Measurements from ENCODE around the gene LIMS2.

Gene LIMS2

GRCh38 chr2:127591221-127591923, 84.0 kb downstream of the LIMS2 start:
- no peaks in the 10 kb centered on the region for H3K27me3 ChIP-seq (ENCODE audit: low read length)
- no peaks in the 10 kb centered on the region for H4K20me1 ChIP-seq (ENCODE audit: low read depth, low read length)
- H3K9ac ChIP-seq (ENCODE audit: low read length): no peak overlapping the region
- no peaks in the 10 kb centered on the region for H3K36me3 ChIP-seq (ENCODE audit: low read length)
- H3K4me3 ChIP-seq (ENCODE audit: insufficient read depth, low read length, poor library complexity, severe bottlenecking): no peak overlapping the region
- H3K27ac ChIP-seq (ENCODE audit: low read depth, low read length): no peak overlapping the region
- no peaks in the 10 kb centered on the region for H3K9me2 ChIP-seq (replicated peaks; ENCODE audit: insufficient read depth, low read length)
- no peaks in the 10 kb centered on the region for H3K9me3 ChIP-seq (ENCODE audit: insufficient read depth, low read length)
- no peaks in the 10 kb centered on the region for H3F3A ChIP-seq (ENCODE audit: insufficient read depth)
- H2AFZ ChIP-seq (ENCODE audit: low read depth, low read length, severe bottlenecking): no peak overlapping the region
- TF ChIP-seq EZH2phosphoT487 (conservative IDR thresholded peaks at IDR 0.05; ENCODE audit: low read length) (no peak), CTCF (IDR thresholded peaks at IDR 0.05; ENCODE audit: insufficient read depth, low read length, poor library complexity, severe bottlenecking) (peak; percentile 79)
- no peaks in the 10 kb centered on the region for H3K79me2 ChIP-seq (ENCODE audit: insufficient read depth, low read length)
- H3K4me2 ChIP-seq (ENCODE audit: low read depth, low read length, poor library complexity, severe bottlenecking): no peak overlapping the region

- TF ChIP-seq CTCF (IDR thresholded peaks at IDR 0.05; ENCODE audit: insufficient read depth, low read length, poor library complexity, severe bottlenecking) (no peak), EZH2phosphoT487 (conservative IDR thresholded peaks at IDR 0.05; ENCODE audit: low read length) (no peak)
- no peak overlapping the region for H3K27ac ChIP-seq (ENCODE audit: low read depth, low read length)
- H3F3A ChIP-seq (ENCODE audit: insufficient read depth): no peaks in the 10 kb centered on the region
- no peak overlapping the region for H3K4me2 ChIP-seq (ENCODE audit: low read depth, low read length, poor library complexity, severe bottlenecking)
- H3K79me2 ChIP-seq (ENCODE audit: insufficient read depth, low read length): no peaks in the 10 kb centered on the region
- no peak overlapping the region for H3K9ac ChIP-seq (ENCODE audit: low read length)
- H3K36me3 ChIP-seq (ENCODE audit: low read length): no peaks in the 10 kb centered on the region
- no peaks in the 10 kb centered on the region for H3K27me3 ChIP-seq (ENCODE audit: low read length)
- H2AFZ ChIP-seq (ENCODE audit: low read depth, low read length, severe bottlenecking): no peak overlapping the region
- no peaks in the 10 kb centered on the region for H4K20me1 ChIP-seq (ENCODE audit: low read depth, low read length)
- H3K4me3 ChIP-seq (ENCODE audit: insufficient read depth, low read length, poor library complexity, severe bottlenecking): no peak overlapping the region
- no peaks in the 10 kb centered on the region for H3K9me2 ChIP-seq (replicated peaks; ENCODE audit: insufficient read depth, low read length)
- no peaks in the 10 kb centered on the region for H3K9me3 ChIP-seq (ENCODE audit: insufficient read depth, low read length)
Measured at GRCh38 chr2:127590386-127591190, 84.7 kb downstream of the LIMS2 start.

GRCh38 chr2:127589841-127590240, 85.5 kb downstream of the LIMS2 start:
- no peak overlapping the region for H3K9ac ChIP-seq (ENCODE audit: low read length)
- H3K9me3 ChIP-seq (ENCODE audit: insufficient read depth, low read length): no peaks in the 10 kb centered on the region
- no peak overlapping the region for H3K27ac ChIP-seq (ENCODE audit: low read depth, low read length)
- H4K20me1 ChIP-seq (ENCODE audit: low read depth, low read length): no peaks in the 10 kb centered on the region
- TF ChIP-seq CTCF (IDR thresholded peaks at IDR 0.05; ENCODE audit: insufficient read depth, low read length, poor library complexity, severe bottlenecking): no peak
- no peak for TF ChIP-seq EZH2phosphoT487 (conservative IDR thresholded peaks at IDR 0.05; ENCODE audit: low read length)
- no peak overlapping the region for H3K4me3 ChIP-seq (ENCODE audit: insufficient read depth, low read length, poor library complexity, severe bottlenecking)
- H3K27me3 ChIP-seq (ENCODE audit: low read length): no peaks in the 10 kb centered on the region
- H3F3A ChIP-seq (ENCODE audit: insufficient read depth): no peaks in the 10 kb centered on the region
- no peak overlapping the region for H2AFZ ChIP-seq (ENCODE audit: low read depth, low read length, severe bottlenecking)
- no peaks in the 10 kb centered on the region for H3K36me3 ChIP-seq (ENCODE audit: low read length)
- H3K4me2 ChIP-seq (ENCODE audit: low read depth, low read length, poor library complexity, severe bottlenecking): no peak overlapping the region
- H3K9me2 ChIP-seq (replicated peaks; ENCODE audit: insufficient read depth, low read length): no peaks in the 10 kb centered on the region
- H3K79me2 ChIP-seq (ENCODE audit: insufficient read depth, low read length): no peaks in the 10 kb centered on the region
